CD14-positive monocyte (primary cell): Measurements from ENCODE around the gene MTUS2. TPM values are rescaled to one million over a fixed set of nuclear protein-coding genes. Genes with fewer than 3 reads are reported as not detected.

Experiments
- DNase-seq, 3 donors: peaks; one replicate each; pipeline ENCODE4 v3.0.0-alpha.2; 2011 to 2022
- H2AFZ ChIP-seq: 2 replicates; pipeline ENCODE4 v1.6.0; 2012; ENCODE audit warnings: mild to moderate bottlenecking, low read depth, low read length, inconsistent platforms; ENCODE audit not compliant: insufficient read depth, poor library complexity, severe bottlenecking
- H3K27ac ChIP-seq, 2 donors: 1 replicate in 1 of 2; 2 replicates in 1 of 2; pipeline ENCODE4 v1.5.1; 2012 to 2013; ENCODE audit warnings: low read length in 2 of 2, control low read depth in 1 of 2, inconsistent platforms in 1 of 2, low read depth in 1 of 2, mild to moderate bottlenecking in 1 of 2
- H3K27me3 ChIP-seq, 2 donors: one replicate each; pipeline versions ENCODE4 v1.6.0 to v1.6.1; 2011 to 2013; ENCODE audit warnings: low read length in 2 of 2; ENCODE audit not compliant: control insufficient read depth in 2 of 2, insufficient read depth in 2 of 2
- H3K36me3 ChIP-seq, 2 donors: replicated peaks in 1 of 2; 1 replicate in 1 of 2; 2 replicates in 1 of 2; pipeline versions ENCODE4 v1.5.1 to v1.6.1; 2012 to 2013; ENCODE audit warnings: low read length in 2 of 2, control low read depth in 1 of 2, inconsistent platforms in 1 of 2, mild to moderate bottlenecking in 1 of 2; ENCODE audit not compliant: insufficient read depth in 2 of 2, control insufficient read depth in 1 of 2
- H3K4me1 ChIP-seq, 2 donors: 1 replicate in 1 of 2; 2 replicates in 1 of 2; pipeline versions ENCODE4 v1.5.1 to v1.6.1; 2012 to 2013; ENCODE audit warnings: low read length in 2 of 2, control low read depth in 1 of 2, inconsistent platforms in 1 of 2, mild to moderate bottlenecking in 1 of 2, moderate library complexity in 1 of 2; ENCODE audit not compliant: insufficient read depth in 2 of 2, control insufficient read depth in 1 of 2
- H3K4me2 ChIP-seq: replicated peaks from 2 replicates; pipeline ENCODE3; 2012; ENCODE audit warnings: low read length, moderate library complexity, mild to moderate bottlenecking; ENCODE audit not compliant: poor library complexity, severe bottlenecking; ENCODE audit errors: extremely low read depth
- H3K4me3 ChIP-seq, 3 experiments: fragments of 200-600 bp in 1 of 3; sonication (generic) in 1 of 3; replicated peaks in 1 of 3; 1 replicate in 2 of 3; 2 replicates in 1 of 3; pipeline ENCODE4 v1.5.1; 2011 to 2013; ENCODE audit warnings: low read length in 3 of 3, mild to moderate bottlenecking in 3 of 3, control low read depth in 2 of 3, low read depth in 2 of 3, inconsistent platforms in 1 of 3, moderate library complexity in 1 of 3
- H3K79me2 ChIP-seq: 2 replicates; pipeline ENCODE4 v1.6.0; 2012; ENCODE audit warnings: mild to moderate bottlenecking, control low read depth, inconsistent platforms, low read length, moderate library complexity; ENCODE audit not compliant: insufficient read depth
- H3K9ac ChIP-seq: 2 replicates; pipeline ENCODE4 v1.6.0; 2017; ENCODE audit warnings: low read length, mild to moderate bottlenecking; ENCODE audit not compliant: insufficient read depth, poor library complexity, severe bottlenecking
- H3K9me3 ChIP-seq, 2 donors: replicated peaks in 1 of 2; 1 replicate in 1 of 2; 2 replicates in 1 of 2; pipeline versions ENCODE4 v1.5.1 to v1.6.1; 2012 to 2013; ENCODE audit warnings: low read length in 2 of 2, control low read depth in 1 of 2; ENCODE audit not compliant: control insufficient read depth in 1 of 2, insufficient read depth in 1 of 2
- H4K20me1 ChIP-seq: 2 replicates; pipeline ENCODE4 v1.6.0; 2012; ENCODE audit warnings: mild to moderate bottlenecking, low read length, control low read depth, moderate library complexity; ENCODE audit not compliant: insufficient read depth
- H3K27ac Mint-ChIP-seq, 7 donors: one replicate each; pipeline ENCODE4 v1.8.0; 2020; ENCODE audit warnings: mild to moderate bottlenecking in 7 of 7, mixed read lengths in 7 of 7, moderate library complexity in 6 of 7, inconsistent platforms in 2 of 7
- H3K27me3 Mint-ChIP-seq, 3 donors: one replicate each; pipeline ENCODE4 v1.8.0; 2021 to 2022; ENCODE audit warnings: low read depth in 3 of 3, mild to moderate bottlenecking in 3 of 3, mixed read lengths in 3 of 3, moderate library complexity in 3 of 3, inconsistent platforms in 1 of 3
- H3K36me3 Mint-ChIP-seq, 2 donors: one replicate each; pipeline ENCODE4 v1.8.0; 2020; ENCODE audit warnings: mixed read lengths in 2 of 2, inconsistent platforms in 1 of 2, mild to moderate bottlenecking in 1 of 2
- H3K4me1 Mint-ChIP-seq: one replicate; pipeline ENCODE4 v1.8.0; 2020; ENCODE audit warnings: mild to moderate bottlenecking, mixed read lengths
- H3K4me3 Mint-ChIP-seq, 2 donors: one replicate each; pipeline ENCODE4 v1.8.0; 2020; ENCODE audit warnings: mild to moderate bottlenecking in 2 of 2, mixed read lengths in 2 of 2, moderate library complexity in 1 of 2
- H3K9me3 Mint-ChIP-seq, 7 donors: one replicate each; pipeline ENCODE4 v1.8.0; 2020 to 2022; ENCODE audit warnings: mixed read lengths in 7 of 7, mild to moderate bottlenecking in 6 of 7, moderate library complexity in 6 of 7, inconsistent platforms in 2 of 7
- CTCF ChIP-seq: fragments of 200-600 bp; IDR thresholded peaks from one replicate; pipeline ENCODE4 v1.8.0; 2022; ENCODE audit warnings: antibody characterized with exemption, mild to moderate bottlenecking
- WGBS: methylation state at CpG from one replicate; pipeline ENCODE4 v1.1.5; 2013; ENCODE audit warnings: missing lambda C conversion rate; ENCODE audit not compliant: insufficient coverage; 5-methylcytosine and 5-hydroxymethylcytosine counted together
- intact Hi-C, 2 donors: fragments of 100-400 bp; cut with micrococcal nuclease; formaldehyde crosslinking; loops; one replicate each; pipeline versions ENCODE4 v1.15.0 to v1.15.1; 2023
- polyA plus RNA-seq, 3 donors: library from polyadenylated mRNA; depleted of rRNA in 1 of 3; unstranded in 2 of 3; stranded (reverse) in 1 of 3; fragments of 300-500 nt in 2 of 3; fragments of >200 nt in 1 of 3; fragmentation: Illumina TruSeq in 2 of 3; gene quantifications; 1 replicate in 2 of 3; 2 replicates in 1 of 3; pipeline ENCODE4 v1.2.3, GENCODE V29; 2012 to 2021

MTUS2 gene
- polyA plus RNA-seq, 3 donors, result 0.04 TPM; not detected in 2

GRCh38 chr13:29106651-29107050, 286.5 kb downstream of the MTUS2 start:
- Histone ChIP-seq H4K20me1 (no peaks in the 10 kb centered on the region), H2AFZ (no peak overlapping the region), H3K4me2 (no peak overlapping the region), H3K9me3 (no peaks in the 10 kb centered on the region), H3K4me1 (no peaks in the 10 kb centered on the region), H3K27ac (no peak overlapping the region), H3K4me3 (no peak overlapping the region), H3K36me3 (no peaks in the 10 kb centered on the region), H3K79me2 (no peaks in the 10 kb centered on the region), H3K27me3 (no peaks in the 10 kb centered on the region), H3K9ac (no peak overlapping the region)
- H3K4me1 Mint-ChIP-seq, result no peaks in the 10 kb centered on the region
- H3K27me3 Mint-ChIP-seq, result peaks cover 0 to 2% (median 0%) of the 10 kb centered on the region in 3 donors
- TF ChIP-seq CTCF, result no peak
- WGBS, result 60% methylated on average over 1 of the region's 1 CpG
- H3K4me3 Mint-ChIP-seq, result no peak overlapping the region
- no peaks in the 10 kb centered on the region for H3K36me3 Mint-ChIP-seq
- intact Hi-C loops, result no loop called here
- H3K27ac Mint-ChIP-seq, result no peak overlapping the region
- peaks cover 0 to 2% (median 0%) of the 10 kb centered on the region in 7 donors for H3K9me3 Mint-ChIP-seq
- no peak for DNase-seq

- peaks cover 0 to 4% (median 0%) of the 10 kb centered on the region in 7 donors for H3K9me3 Mint-ChIP-seq
- no CpG with 5 or more reads among the region's 4 CpGs for WGBS
Measured at GRCh38 chr13:29108068-29108786, 288.1 kb downstream of the MTUS2 start.

More at GRCh38 chr13:29108068-29108786, 288.1 kb downstream of the MTUS2 start:
- TF ChIP-seq CTCF, result no peak
- intact Hi-C loops, result no loop called here
- H3K36me3 ChIP-seq, result no peaks in the 10 kb centered on the region
- no peaks in the 10 kb centered on the region for H3K36me3 Mint-ChIP-seq
- peaks cover 0 to 2% (median 0%) of the 10 kb centered on the region in 3 donors for H3K27me3 Mint-ChIP-seq
- no peaks in the 10 kb centered on the region for H3K9me3 ChIP-seq
- no peak overlapping the region for H3K27ac Mint-ChIP-seq
- H2AFZ ChIP-seq, result no peak overlapping the region
- H3K9ac ChIP-seq, result no peak overlapping the region
- DNase-seq, result no peak
- no peaks in the 10 kb centered on the region for H4K20me1 ChIP-seq
- no peak overlapping the region for H3K4me2 ChIP-seq
- H3K4me1 ChIP-seq, result no peaks in the 10 kb centered on the region
- H3K4me1 Mint-ChIP-seq, result no peaks in the 10 kb centered on the region
- no peak overlapping the region for H3K27ac ChIP-seq
- no peak overlapping the region for H3K4me3 Mint-ChIP-seq
- H3K4me3 ChIP-seq, result no peak overlapping the region
- H3K79me2 ChIP-seq, result no peaks in the 10 kb centered on the region
- H3K27me3 ChIP-seq, result no peaks in the 10 kb centered on the region
